Measurements from ENCODE around the gene MRGPRX2. TPM values are rescaled to one million over a fixed set of nuclear protein-coding genes. Genes with fewer than 3 reads are reported as not detected.

MRGPRX2 gene
- total RNA-seq, 1 donor from 2014 or later, result 0.51 TPM

GRCh38 chr11:19072464-19072863 lies 11.9 kb upstream of the MRGPRX2 start:
- TF ChIP-seq, protein P1, sequence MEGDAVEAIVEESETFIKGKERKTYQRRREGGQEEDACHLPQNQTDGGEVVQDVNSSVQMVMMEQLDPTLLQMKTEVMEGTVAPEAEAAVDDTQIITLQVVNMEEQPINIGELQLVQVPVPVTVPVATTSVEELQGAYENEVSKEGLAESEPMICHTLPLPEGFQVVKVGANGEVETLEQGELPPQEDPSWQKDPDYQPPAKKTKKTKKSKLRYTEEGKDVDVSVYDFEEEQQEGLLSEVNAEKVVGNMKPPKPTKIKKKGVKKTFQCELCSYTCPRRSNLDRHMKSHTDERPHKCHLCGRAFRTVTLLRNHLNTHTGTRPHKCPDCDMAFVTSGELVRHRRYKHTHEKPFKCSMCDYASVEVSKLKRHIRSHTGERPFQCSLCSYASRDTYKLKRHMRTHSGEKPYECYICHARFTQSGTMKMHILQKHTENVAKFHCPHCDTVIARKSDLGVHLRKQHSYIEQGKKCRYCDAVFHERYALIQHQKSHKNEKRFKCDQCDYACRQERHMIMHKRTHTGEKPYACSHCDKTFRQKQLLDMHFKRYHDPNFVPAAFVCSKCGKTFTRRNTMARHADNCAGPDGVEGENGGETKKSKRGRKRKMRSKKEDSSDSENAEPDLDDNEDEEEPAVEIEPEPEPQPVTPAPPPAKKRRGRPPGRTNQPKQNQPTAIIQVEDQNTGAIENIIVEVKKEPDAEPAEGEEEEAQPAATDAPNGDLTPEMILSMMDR (IDR thresholded peaks at IDR 0.05; ENCODE audit: unreplicated experiment), result no peak

DNA sequence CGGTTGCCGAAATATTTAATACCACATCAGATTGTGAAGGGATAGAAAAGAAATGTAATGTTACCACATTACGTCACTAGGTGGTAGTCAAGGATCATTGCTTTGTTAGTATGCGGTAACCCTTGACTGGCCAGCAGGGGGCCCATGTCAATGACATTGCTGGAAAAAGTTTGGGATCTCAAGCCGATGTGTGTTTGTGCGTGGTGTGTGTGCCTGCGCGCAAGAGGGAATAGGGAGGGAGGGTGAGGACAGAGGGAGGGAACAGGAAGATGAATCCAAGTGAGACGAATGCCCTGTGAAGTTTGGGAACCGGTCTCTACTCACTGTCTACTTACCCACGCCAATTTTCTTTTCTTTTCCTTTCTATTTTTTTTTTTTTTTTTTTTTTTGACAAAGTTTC lies 10.7 kb upstream of the MRGPRX2 start:
- TF ChIP-seq, protein P1 (IDR thresholded peaks at IDR 0.05; ENCODE audit: unreplicated experiment), result peak; percentile 97
- no peaks in the 10 kb centered on the region for H3K27me3 Mint-ChIP-seq (ENCODE audit: unreplicated experiment)
- H3K4me1 Mint-ChIP-seq (ENCODE audit: unreplicated experiment), result peaks cover 10% of the 10 kb centered on the region
- peak; percentile 74 for DNase-seq (ENCODE audit: low spot score)
- no peaks in the 10 kb centered on the region for H3K36me3 Mint-ChIP-seq (ENCODE audit: low read depth, unreplicated experiment)
- H3K4me3 Mint-ChIP-seq (ENCODE audit: unreplicated experiment), result no peak overlapping the region
- H3K9me3 Mint-ChIP-seq (ENCODE audit: unreplicated experiment), result no peaks in the 10 kb centered on the region
- no peak overlapping the region for H3K27ac Mint-ChIP-seq (ENCODE audit: unreplicated experiment)

More at GRCh38 chr11:19072464-19072863, 11.9 kb upstream of the MRGPRX2 start:
- Mint-ChIP-seq H3K36me3 (ENCODE audit: low read depth, unreplicated experiment) (no peaks in the 10 kb centered on the region), H3K9me3 (ENCODE audit: unreplicated experiment) (no peaks in the 10 kb centered on the region), H3K27ac (ENCODE audit: unreplicated experiment) (no peak overlapping the region), H3K27me3 (ENCODE audit: unreplicated experiment) (no peaks in the 10 kb centered on the region), H3K4me1 (ENCODE audit: unreplicated experiment) (peaks cover 10% of the 10 kb centered on the region), H3K4me3 (ENCODE audit: unreplicated experiment) (no peak overlapping the region)
- no peak for DNase-seq (ENCODE audit: low spot score)

- Mint-ChIP-seq H3K27me3 (ENCODE audit: unreplicated experiment) (peaks cover 3% of the 10 kb centered on the region), H3K4me1 (ENCODE audit: unreplicated experiment) (peaks cover 13% of the 10 kb centered on the region), H3K4me3 (ENCODE audit: unreplicated experiment) (no peak overlapping the region), H3K27ac (ENCODE audit: unreplicated experiment) (no peak overlapping the region), H3K36me3 (ENCODE audit: low read depth, unreplicated experiment) (no peaks in the 10 kb centered on the region), H3K9me3 (ENCODE audit: unreplicated experiment) (no peaks in the 10 kb centered on the region)
- no peak for DNase-seq (ENCODE audit: low spot score)
- TF ChIP-seq, protein P1 (IDR thresholded peaks at IDR 0.05; ENCODE audit: unreplicated experiment), result no peak
These were observed 684 bp downstream of the MRGPRX2 start for GRCh38 chr11:19059833-19060232.

- H3K36me3 Mint-ChIP-seq (ENCODE audit: low read depth, unreplicated experiment), result no peaks in the 10 kb centered on the region
- peaks cover 21% of the 10 kb centered on the region for H3K4me1 Mint-ChIP-seq (ENCODE audit: unreplicated experiment)
- no peaks in the 10 kb centered on the region for H3K9me3 Mint-ChIP-seq (ENCODE audit: unreplicated experiment)
- H3K27me3 Mint-ChIP-seq (ENCODE audit: unreplicated experiment), result peaks cover 3% of the 10 kb centered on the region
- H3K4me3 Mint-ChIP-seq (ENCODE audit: unreplicated experiment), result no peak overlapping the region
- no peak overlapping the region for H3K27ac Mint-ChIP-seq (ENCODE audit: unreplicated experiment)
- DNase-seq (ENCODE audit: low spot score), result no peak
- TF ChIP-seq, protein P1 (IDR thresholded peaks at IDR 0.05; ENCODE audit: unreplicated experiment), result no peak
These were observed 4.6 kb downstream of the MRGPRX2 start for GRCh38 chr11:19055905-19056304.

- Mint-ChIP-seq H3K36me3 (ENCODE audit: low read depth, unreplicated experiment) (no peaks in the 10 kb centered on the region), H3K4me1 (ENCODE audit: unreplicated experiment) (peaks cover 12% of the 10 kb centered on the region), H3K27me3 (ENCODE audit: unreplicated experiment) (peaks cover 3% of the 10 kb centered on the region), H3K27ac (ENCODE audit: unreplicated experiment) (no peak overlapping the region), H3K4me3 (ENCODE audit: unreplicated experiment) (no peak overlapping the region), H3K9me3 (ENCODE audit: unreplicated experiment) (no peaks in the 10 kb centered on the region)
- no peak for DNase-seq (ENCODE audit: low spot score)
- TF ChIP-seq, protein P1 (IDR thresholded peaks at IDR 0.05; ENCODE audit: unreplicated experiment), result no peak
These were observed 5.5 kb downstream of the MRGPRX2 start for GRCh38 chr11:19055016-19055415.
